Measurements from ENCODE around the gene DPYD.
"Not testable (repeated sequence)": the region's sequence is repeated elsewhere in the genome, so short reads cannot be mapped to it uniquely, and the experiment has no call there.

Gene DPYD

DNA sequence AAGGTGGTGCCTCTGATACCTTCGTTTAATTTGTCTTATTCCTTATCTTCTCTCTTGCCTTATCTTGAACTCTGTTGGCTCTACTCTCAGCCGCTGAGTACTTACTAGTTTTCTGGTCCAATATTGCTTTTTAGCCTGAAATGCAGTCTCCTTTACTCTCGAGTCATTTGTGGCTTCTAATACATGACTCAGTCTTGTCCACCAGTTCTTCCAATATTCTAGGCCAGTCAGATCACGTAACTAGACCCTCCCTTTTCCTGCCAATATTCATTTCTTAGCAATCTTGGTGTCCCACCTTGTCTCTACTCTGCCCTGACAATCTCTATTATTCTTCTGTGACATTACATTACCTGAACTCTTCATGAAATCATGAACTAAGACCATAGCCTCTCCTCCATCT is 555.8 kb downstream of the DPYD start:
- peak; percentile 56 for DNase-seq (ENCODE audit: low read depth)

DNA sequence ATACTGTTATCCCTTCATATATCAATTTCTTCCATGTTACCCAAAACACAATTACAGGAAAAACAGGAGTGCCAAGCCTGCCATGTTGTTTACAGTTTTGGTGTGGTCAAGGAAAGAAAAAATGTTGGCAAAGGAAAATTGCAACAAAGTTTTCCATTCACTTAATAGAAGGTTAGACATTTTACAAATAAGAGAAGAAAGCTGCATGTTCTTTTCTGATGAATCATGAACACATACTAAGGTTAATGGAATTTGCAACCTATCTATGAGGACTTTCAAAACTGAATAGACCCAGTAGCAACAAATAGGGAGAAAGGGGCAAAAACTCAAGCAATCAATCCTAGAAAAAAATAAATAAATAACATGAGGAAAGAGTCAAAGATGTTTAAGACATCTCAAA is 556.7 kb downstream of the DPYD start:
- peak; percentile 77 for DNase-seq (ENCODE audit: low read depth)

DNA sequence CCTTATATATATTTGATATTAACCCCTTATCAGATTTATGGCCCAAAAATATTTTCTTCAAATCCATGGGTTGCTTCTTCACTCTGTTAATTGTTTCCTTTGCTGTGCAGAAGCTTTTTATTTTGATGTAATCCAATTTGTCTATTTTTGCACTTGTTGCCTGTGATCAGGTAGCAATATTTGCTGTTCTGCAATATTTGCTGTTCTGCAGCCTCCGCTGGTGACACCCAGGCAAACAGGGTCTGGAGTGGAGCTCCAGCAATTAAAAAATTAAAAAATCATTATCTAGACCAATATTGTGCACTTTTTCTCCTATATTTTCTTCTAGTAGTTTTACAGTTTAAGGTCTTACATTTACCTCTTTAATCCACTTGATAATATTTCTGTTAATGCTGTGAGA is 564.5 kb downstream of the DPYD start:
- no peak for DNase-seq (ENCODE audit: low read depth)

DNA sequence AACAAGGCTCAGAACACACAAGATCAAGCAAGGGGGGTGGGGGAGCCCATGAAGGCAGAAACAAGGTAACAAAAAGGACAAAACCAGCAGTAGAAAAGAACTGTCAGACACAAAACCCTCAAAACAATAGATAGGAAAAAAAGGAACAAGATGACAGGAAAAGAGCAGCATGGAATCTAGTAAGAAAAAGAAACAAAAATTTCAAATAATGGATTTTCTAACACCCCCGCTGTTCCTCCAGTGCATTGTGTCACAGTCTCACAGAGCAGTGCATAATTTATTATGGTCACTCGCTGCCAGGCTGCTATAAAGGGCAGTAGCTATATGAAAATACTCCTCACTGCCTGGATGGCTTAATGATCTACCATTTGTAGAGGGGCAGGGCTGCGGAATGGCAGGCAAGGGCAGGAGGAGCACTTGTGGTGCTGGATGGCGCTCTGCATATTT is 567.9 kb downstream of the DPYD start:
- no peak for DNase-seq (ENCODE audit: low read depth)

DNA sequence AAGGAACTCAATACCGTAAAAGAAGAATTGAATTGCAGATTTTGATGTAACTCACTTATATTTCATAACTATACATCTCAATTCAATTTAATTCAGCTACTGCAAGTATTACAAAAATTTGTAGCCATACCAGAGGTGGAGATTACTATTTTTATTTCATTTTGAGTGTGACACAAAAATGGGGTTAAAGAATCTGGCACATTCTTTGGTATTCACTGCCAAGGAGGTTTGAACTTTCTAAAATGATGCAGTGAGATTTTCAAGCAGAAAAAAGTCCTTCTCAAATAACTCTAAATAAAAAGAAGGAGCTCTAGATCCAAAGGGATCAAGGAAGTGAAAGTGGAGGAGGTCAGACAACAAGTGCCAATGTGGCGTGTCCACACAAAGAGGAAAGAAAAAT is 569.0 kb downstream of the DPYD start:
- DNase-seq (ENCODE audit: low read depth) = peak; percentile 15

DNA sequence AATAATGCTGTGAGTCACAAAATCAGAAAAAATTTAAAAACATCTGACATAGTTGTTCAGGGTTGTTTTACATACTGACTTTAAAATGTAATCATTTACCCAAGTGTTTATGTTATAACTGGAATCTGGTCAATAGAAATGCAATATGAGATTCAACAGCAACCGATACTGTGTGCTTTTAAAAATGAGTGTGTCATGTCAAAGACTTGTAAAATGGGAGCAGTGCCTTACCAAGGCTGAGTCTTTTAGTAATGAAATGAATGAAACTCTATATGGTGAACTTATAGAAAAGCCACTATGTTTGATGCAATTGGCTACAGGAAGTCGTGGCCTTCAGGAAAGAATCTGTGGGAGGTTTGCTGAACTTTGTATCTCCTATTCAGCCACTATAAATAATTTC is 570.2 kb downstream of the DPYD start:
- DNase-seq (ENCODE audit: low read depth) = peak; percentile 73

DNA sequence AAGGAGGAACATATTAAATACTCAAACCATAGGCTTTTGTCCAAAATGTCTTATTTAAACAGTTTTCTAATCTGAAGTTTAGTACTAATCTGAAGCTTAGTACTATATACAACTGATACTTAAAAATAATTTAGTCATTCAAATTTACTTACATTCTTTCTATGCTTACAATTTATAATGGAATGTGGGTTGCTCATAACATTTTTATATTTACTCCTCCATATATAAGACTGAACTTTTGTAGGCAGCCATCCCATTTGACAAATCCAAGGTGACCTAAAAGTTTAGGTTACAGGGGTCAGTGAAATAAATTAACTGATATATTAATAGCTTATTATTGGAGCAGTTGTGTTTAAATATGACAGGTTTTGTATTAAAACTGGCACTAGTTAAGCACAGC is 570.6 kb downstream of the DPYD start:
- peak; percentile 43 for DNase-seq (ENCODE audit: low read depth)

DNA sequence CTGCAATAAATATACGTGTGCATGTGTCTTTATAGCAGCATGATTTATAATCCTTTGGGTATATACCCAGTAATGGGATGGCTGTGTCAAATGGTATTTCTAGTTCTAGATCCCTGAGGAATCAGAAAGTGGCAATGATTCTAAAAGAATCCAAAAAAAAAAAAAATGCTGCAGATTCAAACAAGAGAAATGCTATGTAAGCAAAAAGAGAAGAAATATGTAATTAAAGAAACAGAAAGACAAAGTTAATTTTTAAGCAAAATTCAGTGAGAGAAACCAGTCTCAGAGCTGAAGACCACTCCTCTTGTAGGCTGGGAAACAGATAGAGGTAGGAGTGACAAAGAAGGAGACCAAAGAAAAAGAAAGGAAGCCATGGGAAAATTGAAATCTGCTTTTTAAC is 571.0 kb downstream of the DPYD start:
- DNase-seq (ENCODE audit: low read depth) = not testable (repeated sequence)

DNA sequence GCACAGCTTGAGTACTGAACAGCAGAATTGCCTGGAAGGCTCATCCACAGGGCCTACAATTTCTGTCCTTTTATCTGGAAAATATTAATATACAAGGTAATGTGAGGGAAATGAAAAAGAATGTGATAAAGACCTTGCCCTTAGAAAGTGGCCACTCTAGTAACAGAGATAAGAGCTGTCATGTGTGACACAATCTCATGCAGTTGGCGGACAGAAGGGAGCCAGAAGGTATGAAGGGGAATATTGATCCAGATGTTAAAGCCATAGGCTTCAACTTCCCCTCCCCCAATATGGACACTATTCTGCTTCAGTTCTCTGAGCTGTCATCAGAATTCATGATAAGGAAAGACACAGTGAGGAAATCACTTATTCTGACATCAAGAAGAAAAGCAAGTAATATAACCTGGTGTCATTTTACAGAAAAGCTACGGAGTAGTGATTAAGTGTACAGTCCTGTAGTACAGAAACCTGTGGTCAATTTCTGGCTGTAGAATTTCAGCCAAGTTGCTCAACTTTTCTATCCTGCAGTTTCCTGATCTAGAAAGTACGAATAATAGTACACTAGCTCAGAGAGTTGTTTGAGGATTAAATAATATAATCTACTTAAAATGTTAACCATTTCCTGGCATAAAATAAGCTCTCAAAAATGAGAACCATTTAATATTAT is 572.1 kb downstream of the DPYD start:
- DNase-seq (ENCODE audit: low read depth) = peak; percentile 97

DNA sequence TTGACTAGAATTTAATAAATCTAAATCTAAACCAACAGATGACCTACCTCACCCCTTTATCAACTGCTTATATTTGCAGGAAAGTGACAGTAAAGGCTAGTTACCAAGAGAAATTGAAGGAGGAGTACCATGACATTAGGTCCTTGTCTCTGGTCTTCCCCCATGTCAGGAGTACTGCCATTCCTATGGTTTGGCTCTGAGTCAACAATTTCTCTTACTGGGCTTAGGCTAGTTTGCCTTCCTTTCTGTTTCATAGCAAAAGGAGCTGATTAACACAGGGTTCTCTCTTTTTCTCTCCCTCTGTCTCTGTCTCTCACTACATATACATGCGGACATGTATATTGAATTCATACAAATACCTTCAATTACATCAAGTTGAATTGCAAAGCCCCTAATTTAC is 579.9 kb downstream of the DPYD start:
- peak; percentile 92 for DNase-seq (ENCODE audit: low read depth)

DNA sequence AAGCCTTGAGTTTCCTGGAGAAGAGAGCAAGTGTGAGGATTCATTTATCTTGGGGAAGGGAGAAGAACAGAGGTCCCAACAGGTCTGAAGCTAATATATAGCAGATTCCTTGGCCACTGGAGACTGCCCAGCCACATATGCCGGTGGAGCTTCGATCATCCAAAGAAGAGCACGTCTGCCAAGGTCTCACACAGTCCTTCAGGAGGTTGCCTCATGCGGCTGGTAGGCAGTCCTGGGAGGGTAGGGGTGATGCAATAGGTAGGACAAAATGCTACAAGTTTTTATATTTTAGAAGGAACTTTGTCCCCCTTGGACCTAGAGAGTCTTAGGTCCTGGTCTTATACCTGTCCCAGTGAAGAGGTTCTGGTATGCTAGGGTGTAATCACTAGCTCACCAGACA is 582.5 kb downstream of the DPYD start:
- no peak for DNase-seq (ENCODE audit: low read depth)

DNA sequence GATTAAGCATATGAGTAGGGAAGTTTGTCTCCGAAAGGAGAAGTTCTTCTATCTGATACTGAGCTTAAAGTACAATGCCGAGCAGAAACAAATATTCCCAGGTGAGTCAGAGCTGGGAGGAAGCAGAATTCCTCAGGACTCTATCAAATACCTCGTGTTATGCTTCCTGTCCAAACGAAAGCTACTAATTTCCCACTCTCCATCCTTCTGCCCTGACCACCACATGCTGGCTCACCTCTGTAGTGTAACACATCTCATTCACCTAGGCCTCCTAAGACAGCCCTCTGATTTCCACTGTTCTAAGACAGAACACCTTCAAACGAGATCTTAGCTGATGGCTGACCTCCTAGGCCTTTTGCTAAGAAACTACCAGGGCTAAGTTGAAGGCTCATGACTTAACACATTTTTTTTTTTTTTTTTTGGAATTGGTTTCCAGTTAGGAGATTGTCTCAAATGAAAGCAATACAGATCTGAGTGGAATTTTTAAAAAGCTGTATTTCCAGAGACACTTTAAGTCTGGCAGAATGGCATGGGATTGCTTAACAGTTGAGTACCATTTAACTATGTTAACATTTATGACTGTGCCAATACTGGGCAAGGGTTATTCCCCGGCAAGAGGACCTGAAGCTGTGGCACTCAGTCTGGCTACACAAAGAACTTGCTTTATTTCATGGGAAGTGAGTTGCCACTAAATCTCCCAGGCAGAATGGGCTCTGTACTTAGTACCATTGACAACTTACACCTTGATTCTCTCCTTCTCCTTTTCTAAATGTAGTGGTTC is 583.4 kb downstream of the DPYD start:
- DNase-seq (ENCODE audit: low read depth) = no peak

DNA sequence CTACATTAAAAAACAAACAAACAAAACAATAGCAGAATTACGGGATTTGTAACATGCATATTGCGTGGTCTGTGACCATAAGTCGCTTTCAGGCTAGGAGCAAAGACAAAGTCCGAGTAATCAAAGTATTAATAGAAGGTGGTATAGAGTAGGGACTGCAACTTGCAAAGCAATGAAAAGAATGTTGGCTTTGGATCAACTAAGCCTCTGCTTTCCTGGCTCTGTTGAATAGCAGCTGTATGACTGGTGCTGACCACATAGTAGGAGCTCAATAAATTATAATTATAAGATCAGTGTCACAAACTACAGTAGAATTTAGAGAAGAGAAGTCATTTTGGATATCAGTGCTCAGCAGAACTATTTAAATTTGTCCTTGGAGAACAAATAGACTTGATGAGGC is 586.4 kb downstream of the DPYD start:
- DNase-seq (ENCODE audit: low read depth) = peak; percentile 92

DNA sequence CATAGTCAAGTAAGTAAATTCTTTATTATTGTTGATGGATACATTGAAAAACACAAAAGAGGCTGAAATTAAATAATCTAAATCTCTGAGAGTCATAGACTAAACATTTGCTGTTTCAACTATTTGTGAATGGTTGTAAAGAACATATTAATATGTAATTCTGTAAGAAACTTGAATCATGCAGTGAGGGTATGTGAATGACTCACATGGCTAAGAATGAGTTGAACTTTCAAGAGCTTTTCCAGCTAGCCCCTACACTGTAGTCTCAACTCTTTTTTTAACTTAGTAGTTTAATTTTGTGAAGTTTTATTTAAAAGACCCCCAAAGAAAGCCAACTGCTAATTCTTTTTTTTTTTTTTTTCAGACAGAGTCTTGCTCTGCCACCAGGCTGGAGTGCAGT is 588.1 kb downstream of the DPYD start:
- DNase-seq (ENCODE audit: low read depth) = peak; percentile 89

DNA sequence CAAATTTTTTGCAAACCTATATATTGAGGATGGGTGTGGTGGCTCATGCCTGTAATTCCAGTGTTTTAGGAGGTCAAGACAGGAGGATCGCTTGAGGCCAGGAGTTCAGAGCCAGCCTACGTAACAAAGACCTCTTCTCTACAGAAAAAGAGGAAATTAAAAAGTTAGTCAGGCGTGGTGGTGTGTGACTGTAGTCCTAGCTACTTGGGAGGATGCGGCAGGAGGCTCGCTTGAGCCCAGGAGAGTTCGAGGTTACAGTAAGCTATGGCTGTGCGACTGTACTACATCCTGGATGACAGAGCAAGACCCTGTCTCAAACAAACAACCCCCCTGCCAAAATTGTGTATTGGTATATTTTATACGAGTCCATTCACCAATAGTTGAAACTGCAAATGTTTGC is 589.7 kb downstream of the DPYD start:
- DNase-seq (ENCODE audit: low read depth) = no peak

DNA sequence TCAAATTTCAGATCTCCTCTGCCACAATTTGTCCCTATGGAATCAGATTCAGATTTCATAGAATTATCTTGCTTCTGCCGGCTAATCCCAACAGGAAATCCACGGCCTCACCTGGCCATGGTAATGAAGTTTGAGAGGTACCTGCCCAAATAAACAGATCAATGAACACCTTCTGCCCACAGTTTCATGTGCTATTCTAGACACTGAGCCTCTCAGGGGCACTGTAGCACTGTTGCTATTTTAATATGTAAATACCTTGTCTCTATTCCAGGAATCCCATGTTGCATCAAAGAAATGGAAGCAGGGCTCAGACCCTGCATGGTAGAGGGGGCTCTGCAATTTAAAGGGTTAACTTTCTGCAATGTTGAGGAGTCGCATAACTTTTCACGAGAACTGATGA is 606.1 kb downstream of the DPYD start:
- no peak for DNase-seq (ENCODE audit: low read depth)

DNA sequence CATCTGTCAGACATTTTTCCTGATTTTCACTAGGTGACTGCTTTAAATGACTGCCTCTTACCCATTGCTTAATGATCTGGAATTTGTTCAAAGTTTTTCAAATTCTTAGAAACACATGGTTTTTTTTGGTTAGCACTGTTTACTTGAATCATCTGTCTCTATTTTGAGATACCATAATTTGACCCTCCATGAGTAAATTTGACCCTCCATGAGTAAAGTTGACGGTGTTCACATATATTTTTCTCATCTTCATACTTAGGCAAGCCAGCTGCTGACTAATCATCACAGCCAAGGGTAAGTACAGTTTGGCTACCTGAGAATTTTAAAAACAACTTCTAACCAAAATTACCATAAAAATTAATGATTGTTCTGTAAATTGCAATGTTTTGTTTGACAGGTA is 612.7 kb downstream of the DPYD start:
- peak; percentile 67 for DNase-seq (ENCODE audit: low read depth)

DNA sequence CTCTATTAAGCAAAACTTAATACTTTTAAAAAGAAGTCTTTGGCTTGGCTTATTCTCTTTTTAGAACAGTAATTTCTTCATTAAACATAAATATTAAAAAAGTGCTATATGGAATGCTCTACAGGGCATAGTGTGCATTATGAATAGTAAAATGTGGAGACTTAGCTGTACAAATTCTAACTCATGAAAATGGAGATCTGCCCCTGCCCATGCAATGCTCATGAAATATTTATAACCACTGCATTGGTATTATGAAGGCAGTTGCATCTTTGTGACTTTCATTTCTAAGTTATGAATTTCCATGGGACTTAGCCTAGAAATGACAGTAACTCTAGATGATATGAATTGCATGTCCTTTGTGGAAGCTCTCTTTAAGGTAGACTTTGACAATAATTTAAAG is 613.3 kb downstream of the DPYD start:
- no peak for DNase-seq (ENCODE audit: low read depth)

DNA sequence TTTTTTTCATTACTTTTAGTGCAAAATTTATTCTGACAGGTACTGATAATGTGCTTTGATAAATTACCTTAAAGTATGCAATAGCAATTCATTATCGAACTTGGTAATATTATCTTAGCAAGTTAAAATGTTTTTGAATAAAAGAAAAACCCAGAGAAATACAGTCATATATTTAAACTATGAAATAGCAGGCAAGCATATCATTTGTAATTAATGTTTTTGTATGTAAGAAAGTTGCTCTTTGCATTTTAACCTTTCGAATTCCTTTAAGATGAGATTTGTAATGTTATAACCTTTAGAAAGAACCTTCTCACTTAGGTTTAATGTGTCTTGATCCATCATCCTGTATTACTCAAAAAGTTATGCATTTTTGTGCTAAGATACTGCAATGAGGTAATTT is 613.7 kb downstream of the DPYD start:
- DNase-seq (ENCODE audit: low read depth) = peak; percentile 5

DNA sequence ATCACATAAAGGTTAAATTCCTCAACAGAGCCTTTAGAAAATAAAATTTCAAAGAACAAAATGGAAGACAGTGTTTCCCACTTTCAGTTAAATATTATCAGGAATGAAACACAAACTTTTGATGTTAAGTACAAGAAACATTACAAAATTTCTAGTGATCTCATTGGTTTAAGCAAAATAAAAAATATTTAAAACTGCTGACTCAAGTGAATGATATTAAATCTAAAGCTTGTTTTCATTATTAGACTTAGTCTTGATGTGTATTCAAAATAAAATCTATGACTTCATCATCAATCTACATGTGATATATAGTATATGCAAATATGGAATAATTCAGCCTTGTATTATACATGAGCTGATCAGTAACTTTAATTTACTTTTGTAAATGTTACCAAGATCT is 614.3 kb downstream of the DPYD start:
- DNase-seq (ENCODE audit: low read depth) = no peak

DNA sequence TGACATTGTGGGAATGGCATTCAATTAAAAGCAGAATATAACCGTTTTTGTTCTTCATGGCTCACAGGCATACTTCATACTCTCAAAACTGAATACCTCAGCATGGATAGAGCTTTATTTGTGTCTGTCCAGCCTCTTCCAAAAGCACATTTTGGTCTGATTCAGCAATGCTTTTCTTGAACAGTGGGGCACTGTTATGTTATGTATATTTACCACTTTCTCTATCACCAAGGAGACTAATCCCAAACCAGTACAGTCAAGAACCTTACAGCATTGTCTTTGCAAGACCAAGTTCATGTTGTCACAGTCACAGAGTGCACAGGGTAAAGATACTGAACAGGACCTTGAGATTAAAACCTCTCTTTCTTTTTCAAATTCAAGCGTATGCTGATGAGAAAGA is 616.5 kb downstream of the DPYD start:
- DNase-seq (ENCODE audit: low read depth) = no peak

DNA sequence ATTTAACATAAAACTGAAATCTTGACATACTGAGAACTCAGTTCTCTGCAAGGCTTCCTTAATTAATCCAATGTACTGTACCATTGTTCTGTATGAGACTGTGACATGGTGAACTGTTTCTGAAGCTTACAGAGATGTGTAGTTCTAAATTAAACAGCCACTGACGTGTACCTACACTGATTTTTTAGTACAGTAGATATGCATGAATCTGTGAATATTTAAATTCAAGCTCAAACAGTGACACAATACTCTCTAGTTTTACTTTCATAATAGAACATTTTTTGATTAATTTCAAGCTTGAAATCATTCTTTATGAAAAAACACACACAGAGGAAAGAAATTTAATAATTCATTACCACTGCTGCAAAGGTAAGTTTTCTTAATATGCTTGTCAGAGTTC is 621.9 kb downstream of the DPYD start:
- no peak for DNase-seq (ENCODE audit: low read depth)

DNA sequence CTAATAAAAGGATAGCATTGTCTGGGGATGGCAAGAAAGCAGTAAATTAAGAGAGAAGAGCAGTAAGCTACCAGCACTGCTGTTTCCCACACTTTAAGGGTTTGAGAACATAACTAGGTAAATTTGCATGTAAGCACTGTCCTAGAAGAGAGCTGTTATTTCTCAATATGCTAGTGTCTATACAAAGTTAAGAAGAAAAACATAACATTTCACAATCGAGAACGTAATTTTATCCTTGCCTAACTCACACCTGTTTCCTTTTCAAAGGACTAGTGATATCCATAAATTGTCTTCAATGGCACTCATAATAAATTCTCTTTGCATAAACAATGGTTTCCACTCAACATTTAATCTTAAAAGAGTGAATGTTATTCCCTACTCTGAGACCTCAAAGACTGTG is 623.2 kb downstream of the DPYD start:
- peak; percentile 40 for DNase-seq (ENCODE audit: low read depth)

DNA sequence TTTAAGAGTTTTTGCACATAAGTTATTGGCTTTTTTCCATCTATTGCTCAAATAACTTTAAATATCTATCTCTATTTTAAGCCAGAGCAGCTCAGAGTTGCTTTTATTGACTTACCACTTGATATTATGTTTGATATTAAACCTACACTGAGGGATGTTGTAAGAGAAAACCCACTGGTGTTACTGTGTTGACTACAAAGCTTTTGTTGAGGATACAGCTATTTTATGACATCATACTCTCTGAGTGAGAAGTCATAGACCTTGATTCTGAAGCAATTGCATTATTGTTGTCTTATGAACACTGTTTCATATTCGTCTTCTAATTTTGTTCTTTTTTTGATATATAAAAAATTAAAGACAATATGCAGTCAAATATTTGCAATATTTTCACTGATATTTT is 638.9 kb downstream of the DPYD start:
- no peak for DNase-seq (ENCODE audit: low read depth)
